22Rv1 (cell line): ENCODE results near the gene RRAD.

Experiments
- CTCF ChIP-seq: fragments of 450-650 bp; IDR thresholded peaks from 2 replicates; pipeline ENCODE4 v1.5.1; 2017; ENCODE audit warnings: mild to moderate bottlenecking
- ZFX ChIP-seq: fragments of 450-650 bp; IDR thresholded peaks from 2 replicates; pipeline ENCODE4 v1.6.1; 2017; ENCODE audit warnings: antibody characterized with exemption, borderline replicate concordance

GRCh38 chr16:66910175-66910940 lies 15.0 kb downstream of the RRAD start:
- TF ChIP-seq CTCF: no peak
- TF ChIP-seq ZFX: no peak
